Activated CD8-positive, alpha-beta memory T cell treated with anti-CD3 and anti-CD28 coated beads for 48 hours (primary cell): ENCODE data around the gene KCNAB2.

ENCODE experiments used
- DNase-seq, 3 experiments: peaks; one replicate each; pipeline ENCODE4 v3.0.0-alpha.2; 2020; ENCODE audit warnings: low read depth in 2 of 3, low spot score in 2 of 3

Gene KCNAB2

DNA sequence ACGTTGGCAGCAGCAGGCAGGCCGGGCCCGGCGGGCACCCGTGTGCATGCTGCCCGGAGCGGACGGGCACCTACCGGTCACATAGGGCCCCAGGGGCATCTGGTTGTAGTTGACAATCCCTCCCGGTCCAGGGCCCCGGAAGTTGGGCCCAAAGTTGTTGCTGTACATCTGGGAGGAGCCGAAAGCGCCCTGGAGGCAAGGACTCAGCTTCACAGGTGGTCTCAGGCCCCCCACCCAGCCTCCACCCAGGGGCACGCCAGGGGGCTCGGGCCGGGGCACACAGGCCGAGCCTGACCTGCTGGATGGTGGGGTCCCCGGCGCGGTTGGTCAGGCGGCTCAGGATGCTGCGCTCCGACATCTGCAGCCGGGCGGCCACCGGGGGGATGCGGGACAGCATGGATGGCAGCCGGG, 60.6 kb downstream of the KCNAB2 start:
- no peak for DNase-seq

DNA sequence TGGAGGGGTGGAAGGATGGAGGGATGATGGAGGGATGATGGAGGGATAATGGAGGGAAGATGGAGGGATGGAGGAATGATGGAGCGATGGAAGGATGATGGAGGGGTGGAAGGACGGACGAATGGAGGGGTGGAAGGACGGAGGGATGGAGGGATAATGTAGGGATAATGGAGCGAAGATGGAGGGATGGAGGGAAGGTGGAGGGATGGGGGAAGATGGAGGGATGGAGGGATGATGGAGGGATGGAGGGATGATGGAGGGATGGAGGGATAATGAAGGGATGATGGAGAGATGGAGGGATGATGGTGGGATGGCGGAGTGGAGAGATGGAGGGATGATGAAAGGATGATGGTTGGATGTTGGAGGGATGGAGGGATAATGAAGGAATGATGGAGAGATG, 61.3 kb downstream of the KCNAB2 start:
- no peak for DNase-seq

DNA sequence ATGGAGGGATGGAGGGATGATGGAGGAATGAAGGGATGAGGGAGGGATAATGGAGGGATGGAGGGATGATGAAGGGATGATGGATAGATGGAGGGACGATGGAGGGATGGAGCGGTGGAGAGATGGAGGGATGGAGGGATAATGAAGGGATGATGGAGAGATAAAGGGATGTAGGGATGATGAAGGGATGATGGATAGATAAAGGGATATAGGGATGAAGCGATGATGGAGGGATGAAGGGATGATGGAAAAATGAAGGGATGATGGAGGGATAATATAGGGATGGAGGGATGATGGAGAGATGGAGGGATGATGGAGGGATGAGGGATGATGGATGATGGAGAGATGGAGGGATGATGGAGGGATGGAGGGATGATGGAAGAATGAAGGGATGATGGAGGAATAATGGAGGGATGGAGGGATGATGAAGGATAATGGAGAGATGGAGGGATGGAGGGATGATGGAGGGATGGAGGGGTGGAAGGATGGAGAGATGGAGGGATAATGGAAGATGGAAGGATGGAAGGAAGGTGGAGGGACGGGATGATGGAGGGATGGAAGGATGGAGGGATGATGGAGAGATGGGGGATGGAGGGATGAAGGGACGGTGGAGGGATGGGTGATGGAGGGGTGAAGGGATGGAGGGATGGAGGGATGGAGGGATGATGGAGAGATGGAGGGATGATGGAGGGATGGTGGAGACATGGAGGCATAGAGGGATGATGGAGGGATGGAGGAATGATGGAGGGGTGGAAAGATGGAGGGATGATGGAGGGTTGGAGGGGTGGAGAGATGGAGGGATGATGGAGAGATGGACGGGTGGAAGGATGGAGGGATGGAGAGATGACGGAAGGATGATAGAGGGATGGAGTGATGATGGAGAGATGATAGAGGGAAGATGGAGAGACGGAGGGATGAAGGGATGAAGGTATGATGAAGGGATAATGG, 62.0 kb downstream of the KCNAB2 start:
- no peak for DNase-seq

DNA sequence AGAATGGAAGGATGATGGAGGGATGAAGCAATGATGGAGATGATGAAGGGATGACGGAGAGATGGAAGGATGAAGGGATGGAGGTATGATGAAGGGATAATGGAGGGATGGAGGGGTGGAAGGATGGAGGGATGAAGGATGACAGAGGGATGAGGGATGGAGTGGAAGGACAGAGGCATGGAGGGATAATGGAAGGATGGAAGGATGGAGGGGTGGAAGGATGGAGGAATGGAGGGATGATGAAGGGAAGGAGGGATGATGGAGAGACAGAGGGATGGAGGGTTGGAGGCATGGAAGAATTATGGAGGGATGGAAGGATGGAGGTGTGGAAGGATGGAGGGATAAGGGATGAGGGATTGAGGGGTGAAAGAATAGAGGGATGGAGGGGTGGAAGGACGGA, 62.8 kb downstream of the KCNAB2 start:
- no peak for DNase-seq

DNA sequence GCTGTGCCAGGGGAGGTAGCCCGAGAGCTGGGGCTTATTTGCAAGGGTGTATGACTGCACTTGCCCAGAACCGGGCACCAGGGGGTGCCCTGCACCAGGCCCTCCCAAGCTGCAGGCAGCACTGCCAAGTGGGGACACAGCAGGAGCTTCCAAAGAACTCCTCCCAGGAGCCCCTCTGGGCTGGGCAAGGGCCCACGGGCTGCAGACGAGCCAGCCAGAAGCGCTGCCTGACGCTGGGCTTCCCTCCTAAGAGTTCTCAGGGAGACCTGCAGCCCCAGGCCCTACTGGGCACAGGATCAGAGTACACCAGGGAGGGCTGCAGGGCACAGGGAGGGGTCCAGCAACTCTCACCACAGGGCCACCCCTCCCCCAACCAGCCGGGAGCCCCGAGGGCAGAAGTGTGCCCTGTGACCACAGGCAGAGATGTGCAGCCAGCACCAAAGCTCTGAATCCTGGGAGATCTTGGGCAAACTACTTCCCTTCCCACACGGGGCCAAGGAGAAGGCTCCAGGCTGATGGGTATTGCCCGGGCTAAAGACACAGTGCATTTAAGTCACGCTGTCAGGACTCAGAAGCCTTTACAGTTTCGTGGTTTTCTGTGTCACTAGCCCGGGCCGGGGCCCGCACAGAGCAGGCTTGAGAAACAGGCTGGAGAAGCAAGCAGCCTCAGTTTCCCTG, 63.4 kb downstream of the KCNAB2 start:
- no peak for DNase-seq

DNA sequence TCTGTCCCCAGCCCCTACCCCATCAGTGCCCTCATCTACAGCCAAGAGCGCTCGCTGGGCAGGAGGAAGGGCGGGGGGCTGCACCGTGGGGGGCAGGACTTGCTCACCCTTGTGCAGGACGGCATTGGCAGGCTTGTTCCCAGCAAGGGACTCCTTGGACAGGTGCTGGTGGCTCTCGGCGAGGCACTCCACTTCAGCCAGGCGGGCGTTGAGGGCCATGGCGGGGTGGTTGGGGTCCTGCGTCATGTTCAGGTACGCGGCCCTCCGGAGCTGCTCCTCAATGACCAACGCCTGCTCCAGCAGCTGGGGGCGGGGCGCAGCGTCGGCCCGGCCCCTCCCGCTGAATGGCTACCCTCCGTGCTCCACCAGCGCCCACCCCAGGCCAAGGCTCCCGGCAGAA, 64.0 kb downstream of the KCNAB2 start:
- no peak for DNase-seq

DNA sequence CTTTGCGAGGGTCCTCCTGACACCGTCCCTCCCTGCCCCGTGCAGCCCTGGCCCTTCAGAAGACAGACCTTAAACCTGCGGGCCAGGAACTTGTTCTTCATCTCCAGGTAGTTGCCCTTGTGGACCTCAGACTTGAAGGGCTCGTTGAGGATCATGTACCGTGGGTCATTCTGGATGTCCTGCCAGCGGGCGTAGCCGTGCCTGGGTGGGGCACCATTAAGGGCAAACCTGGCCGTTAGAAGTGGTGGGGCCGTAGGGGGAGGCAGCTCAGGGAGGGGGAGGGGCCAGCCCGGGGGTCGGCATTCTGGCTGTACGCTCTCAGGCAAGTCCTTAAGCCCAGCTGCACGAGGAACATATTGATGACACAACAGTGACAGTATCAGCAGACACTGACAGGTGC, 64.6 kb downstream of the KCNAB2 start:
- DNase-seq = no peak

DNA sequence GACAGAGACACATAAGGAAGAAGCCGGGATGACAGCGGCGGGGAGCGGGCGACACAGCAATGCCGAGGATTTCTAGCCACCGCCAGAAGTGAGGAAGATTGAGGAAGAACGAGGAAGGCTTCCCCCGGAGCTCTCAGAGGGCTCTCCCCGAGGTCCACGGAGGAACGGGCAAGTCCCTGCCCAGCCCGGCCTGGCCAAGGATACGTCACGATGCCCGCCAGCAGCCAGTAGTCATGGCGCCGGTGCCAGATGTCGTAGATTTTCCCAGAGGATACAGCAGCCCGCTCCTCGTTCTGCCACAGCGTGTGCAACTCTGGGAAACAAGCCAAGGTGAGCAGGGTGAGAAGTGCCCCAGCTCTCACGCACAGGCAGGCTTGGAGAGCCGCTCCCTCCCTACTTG, 65.9 kb downstream of the KCNAB2 start:
- DNase-seq = no peak

DNA sequence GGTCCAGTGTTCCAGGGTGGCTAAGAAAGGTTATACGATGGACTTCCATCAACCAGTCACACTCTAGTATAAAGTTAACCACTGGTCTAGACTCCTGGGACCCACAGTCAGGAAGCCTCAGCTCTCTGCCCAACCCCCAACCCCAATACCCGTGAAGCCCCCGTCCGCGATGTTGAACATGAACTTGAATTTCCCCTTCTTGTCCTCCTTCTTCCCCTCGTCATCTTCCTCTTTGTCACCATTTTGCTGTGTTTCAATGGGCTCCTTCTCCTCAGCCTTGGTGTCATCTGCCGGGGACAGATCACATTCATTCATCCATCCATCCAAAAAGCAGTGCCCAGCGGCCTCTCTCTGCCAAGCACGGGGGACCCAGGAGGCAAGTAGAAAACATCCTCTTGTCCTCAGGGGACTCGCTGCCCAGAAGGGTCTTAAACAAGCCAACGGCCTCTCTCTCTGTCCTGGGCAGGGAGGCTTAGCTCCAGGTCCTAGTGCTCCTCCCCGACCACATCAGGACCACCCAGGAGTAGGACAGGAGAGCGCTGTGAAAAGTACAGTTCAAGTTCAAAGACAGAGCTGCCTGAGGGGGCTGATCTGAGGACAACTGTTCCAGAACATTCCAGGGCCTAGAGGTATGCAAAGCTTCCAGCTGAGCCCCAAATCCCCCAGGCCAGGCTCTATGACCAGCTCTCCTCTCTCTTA, 66.5 kb downstream of the KCNAB2 start:
- no peak for DNase-seq

DNA sequence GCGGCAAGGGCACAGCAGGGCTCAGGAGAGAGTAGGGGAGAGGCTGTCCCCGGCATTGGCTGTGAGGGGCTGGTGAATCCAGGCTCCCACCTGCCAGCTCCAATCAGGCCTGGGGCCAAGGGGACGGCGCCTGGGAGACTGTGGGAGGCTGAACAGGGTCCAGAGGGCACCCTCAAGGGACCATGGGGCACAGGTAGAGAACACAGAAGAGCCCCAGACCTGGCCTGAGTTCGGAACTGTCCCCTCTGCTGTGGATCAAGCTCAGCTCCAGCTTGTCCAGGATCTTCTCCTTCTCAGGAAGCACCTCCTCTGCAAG, 67.0 kb downstream of the KCNAB2 start:
- DNase-seq = no peak

DNA sequence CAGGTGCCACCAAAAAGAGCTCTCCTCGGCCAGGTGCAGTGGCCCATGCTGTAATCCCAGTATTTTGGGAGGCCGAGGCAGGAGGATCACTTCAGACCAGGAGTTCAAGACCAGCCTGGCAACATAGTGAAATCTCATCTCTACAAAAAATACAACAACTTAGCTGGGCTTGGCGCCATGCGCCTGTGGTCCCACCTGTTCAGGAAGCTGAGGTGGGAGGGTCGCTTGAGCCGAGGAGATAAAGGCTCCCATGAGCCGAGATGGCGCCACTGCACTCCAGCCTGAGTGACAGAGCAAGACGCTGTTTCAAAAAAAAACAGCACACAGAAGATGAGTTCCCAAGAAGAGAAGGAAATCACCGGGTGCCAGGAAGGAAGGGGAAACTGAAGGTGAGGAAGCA, 67.4 kb downstream of the KCNAB2 start:
- no peak for DNase-seq

DNA sequence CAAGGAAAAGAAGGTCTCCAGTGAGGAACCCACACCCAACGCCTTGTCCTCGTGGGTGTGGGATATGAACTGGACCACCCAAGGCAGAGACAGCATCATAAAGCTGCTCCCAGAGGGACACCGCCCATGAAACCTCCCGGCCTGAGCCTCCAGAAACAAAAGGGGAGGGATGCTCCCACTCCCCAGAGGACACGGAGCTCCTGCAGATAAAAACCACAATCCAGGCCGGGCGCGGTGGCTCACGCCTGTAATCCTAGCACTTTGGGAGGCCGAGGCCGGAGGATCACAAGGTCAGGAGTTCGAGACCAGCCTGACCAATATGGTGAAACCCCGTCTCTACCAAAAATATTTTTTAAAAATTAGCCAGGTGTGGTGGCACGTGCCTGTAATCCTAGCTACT, 68.1 kb downstream of the KCNAB2 start:
- no peak for DNase-seq

DNA sequence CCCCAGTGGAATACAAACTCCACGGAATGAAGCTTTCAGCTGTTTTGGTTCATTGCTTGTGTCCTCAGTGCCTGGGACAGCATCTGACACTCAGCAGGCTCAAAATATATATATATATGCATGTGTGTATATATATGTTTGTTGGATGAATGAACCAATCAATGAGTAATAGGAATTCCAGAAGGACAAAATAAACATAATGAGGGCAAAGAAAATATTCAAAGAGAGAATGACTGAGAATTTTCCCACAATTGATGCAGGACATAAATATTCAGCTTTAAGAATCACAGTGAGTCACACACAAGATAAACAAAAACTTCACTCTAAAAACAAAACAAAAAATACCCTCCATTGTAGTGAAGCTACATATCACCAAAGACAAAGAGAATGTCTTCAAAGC, 70.4 kb downstream of the KCNAB2 start:
- DNase-seq = no peak

DNA sequence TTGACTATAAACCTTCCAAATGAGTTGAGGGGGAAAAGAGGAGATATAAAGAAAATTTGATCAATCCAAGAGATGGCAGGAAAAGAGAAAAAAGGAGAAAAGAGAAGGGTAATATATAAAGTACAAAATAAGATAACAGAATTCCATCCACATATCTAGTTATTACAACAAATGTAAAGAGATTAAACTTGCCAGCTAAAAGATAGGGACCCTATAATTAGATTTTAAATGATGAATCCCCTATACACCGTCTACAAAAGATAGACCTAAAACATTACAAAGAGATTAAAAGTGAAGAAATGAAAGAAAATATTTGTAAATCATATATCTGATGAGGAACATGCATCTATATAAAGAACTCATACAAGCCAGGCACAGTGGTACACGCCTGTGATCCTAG, 71.4 kb downstream of the KCNAB2 start:
- no peak for DNase-seq

DNA sequence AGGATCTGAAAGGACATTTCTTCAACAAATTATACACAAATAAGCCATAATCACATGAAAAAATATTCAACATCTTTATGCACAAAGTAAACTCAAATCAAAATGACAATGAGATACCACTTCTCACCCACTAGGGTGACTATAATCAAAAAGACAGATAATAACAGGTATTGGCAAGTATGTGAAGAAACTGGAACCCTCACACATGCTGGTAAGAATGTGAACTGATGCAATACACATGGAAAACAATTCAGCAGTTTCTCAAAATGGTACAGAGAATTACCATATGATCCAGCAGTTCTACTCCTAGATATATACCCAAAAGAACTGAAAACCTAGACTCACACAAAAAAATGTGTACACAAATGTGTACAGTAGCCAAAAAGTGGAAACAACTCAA, 71.9 kb downstream of the KCNAB2 start:
- DNase-seq = no peak

DNA sequence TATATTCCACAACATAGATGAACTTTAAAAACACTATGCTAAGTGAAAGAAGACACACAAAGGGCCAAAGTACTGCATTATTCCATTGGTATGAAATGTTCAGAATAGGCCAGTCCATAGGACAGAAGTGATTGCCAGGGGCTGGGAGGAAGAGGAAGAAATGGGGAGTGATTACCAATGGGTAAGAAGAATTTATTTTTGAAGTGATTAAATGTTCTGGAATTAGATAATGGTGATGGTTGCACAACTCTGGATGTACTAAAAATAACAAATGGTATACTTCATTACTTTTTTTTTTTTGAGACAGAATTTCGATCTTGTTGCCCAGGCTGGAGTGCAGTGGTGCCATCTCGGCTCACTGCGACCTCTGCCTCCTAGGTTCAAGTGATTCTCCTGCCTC, 72.7 kb downstream of the KCNAB2 start:
- no peak for DNase-seq

DNA sequence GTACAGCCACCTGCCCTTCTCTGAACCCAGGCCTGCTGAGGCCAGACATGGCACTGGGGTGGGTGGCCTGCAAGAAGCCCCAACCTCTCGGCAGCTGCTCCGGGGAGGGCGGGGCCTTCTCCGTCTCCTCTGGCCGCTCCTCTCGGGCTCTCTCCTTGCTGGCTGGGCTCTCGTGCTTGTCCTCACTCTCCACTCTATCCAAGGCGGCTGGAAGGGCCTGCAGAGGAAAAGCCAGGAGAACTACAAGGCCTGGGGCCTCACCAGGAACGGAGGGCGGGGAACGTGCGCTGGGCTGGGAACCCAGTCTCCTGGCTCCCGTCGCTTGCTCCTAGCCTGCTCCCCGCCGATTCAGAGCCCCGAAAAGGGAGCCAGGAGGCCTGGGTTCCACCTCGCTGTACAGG, 75.3 kb downstream of the KCNAB2 start:
- no peak for DNase-seq

DNA sequence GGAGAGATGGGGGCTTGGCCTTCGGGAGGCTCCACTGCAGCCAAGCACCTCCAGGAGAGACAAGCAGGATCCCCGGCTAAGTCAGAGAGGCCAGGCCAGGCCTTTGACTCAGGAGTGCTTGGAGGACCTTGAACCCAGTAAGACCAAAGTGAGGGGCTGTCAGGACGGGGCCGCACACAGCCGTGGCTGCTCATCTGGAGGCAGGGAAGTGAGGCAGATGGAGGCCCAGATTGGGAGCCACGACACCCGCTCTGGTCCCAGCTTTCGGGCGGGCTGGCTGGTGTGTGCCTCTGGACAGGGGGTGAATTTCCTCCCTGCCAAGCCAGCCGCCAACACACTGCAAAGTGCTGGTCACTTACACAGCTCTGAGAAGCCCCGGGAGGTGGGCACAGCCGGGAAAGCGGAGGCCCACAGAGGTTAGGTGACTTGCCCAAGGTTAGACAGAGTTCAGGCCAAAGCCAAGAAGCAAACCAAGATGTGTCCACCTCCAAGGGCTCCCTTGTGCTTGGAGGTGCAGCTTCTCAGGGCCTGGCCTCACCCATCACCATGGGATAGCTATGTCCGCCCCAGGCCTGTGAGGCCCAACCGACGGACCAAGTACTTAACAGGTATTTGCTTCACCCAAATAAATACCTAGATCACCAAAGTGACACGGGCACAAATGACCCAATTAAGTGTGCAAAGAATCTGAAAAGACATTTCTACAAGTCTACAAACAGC, 76.1 kb downstream of the KCNAB2 start:
- no peak for DNase-seq

DNA sequence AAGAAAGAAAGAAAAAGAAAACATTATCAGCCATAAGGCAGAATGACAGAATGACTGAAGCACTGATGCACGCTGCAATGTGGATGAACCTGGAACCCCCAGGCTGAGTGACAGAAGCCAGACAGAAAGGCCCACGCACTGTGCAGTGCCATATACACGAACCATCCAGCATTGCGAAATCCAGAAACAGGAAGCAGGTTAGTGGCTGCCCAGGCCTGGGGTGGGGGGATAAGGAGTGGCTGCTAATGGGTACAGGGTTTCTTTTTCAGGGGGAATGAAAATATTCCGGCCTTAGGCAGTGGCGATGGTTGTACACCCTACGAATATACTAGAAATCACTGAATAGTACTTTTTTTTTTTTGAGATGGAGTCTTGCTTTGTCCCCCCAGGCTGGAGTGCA, 77.4 kb downstream of the KCNAB2 start:
- no peak for DNase-seq

DNA sequence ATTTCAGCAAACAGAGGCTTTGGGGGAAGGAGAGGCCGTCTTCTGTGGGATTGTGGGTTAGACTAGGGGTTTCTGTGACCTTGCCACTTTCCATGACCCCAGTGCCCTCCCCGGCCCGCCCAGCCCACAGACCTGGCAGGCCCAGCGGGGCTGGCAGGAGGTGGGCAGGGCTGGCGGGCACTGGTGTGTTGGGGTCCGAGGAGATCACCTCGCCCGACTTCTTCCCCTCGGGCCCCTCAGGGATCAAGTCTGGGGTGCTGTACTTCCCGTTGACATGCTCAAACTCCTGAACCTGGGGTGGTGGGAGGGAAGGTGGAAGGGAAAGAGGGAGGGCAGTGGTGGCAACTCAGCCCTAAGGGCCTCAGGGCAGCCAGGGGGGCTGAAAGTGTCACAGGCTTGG, 78.1 kb downstream of the KCNAB2 start:
- DNase-seq = no peak

DNA sequence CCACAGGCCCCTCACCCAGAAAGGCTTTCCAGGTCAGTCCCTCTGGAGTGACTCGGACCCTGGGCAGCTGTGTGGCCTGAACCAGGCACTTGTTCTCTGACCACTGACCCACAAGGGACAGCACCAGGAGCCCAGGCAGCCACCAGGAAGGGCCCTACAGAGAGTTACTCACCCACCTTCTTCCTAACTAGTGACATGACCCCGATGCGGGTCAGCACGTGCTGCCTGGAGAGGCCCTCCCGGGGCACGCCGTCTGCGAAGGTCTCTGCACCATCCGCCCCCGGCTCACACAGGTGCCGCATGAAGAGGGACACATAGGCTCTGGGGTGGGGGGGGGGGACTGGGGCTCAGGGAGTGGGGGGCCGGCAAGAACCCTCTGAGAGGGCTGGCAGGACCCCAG, 78.7 kb downstream of the KCNAB2 start:
- no peak for DNase-seq
